GM19397 (cell line): Measurements from ENCODE around the gene RBM15B.

ENCODE experiments used
- ATAC-seq: cut with Tn5 transposase; IDR thresholded peaks from one replicate; pipeline ENCODE4 v1.9.1; 2021; ENCODE audit warnings: mild to moderate bottlenecking, moderate library complexity; ENCODE audit not compliant: unreplicated experiment

RBM15B gene

DNA sequence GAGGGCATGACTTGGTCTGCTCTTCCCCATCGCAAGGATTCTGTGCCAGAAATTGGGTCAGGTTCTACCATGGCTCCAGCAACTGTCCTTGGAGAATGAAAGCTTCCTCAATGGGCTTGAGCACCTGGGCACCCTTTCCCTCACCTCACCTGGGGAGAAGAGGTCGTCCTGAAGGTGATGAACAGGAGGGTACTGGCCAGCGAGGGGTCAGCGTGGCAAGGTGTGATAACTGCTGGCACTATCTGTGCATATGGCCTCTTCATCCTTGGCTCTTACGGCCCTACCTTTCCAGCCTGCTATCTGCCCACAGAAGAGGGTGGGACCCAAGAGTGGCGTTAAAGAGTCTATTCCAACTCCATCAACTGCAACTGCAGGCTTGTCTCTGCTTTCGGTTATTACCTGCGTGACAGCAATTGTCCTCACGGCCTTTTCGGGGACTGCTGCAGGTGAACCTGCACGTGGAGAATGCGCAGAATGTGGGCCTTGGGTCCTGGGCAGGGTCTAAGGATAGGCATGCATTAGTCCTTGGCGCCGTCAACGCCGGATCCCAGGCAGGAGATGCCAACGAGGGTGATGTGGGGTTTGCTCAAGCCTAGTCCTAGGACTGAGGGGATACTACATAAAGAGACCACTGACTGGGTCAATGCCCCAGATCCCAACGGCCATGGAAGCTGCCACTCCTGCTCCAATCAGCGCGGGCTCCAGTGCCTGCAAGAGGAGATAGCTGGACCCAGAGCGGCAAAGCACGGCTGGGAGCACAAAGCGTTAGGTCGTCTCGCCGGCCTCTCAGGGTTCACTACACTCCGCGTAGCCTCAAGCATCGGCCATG lies 625 bp upstream of the RBM15B start:
- no peak for ATAC-seq

- peak; percentile 14 for ATAC-seq
These were observed 675 bp downstream of the RBM15B start for GRCh38 chr3:51391566-51392354.

GRCh38 chr3:51392355-51393133 lies 1.5 kb downstream of the RBM15B start:
- no peak for ATAC-seq

GRCh38 chr3:51393134-51393495 lies 2.0 kb downstream of the RBM15B start:
- ATAC-seq = no peak

DNA sequence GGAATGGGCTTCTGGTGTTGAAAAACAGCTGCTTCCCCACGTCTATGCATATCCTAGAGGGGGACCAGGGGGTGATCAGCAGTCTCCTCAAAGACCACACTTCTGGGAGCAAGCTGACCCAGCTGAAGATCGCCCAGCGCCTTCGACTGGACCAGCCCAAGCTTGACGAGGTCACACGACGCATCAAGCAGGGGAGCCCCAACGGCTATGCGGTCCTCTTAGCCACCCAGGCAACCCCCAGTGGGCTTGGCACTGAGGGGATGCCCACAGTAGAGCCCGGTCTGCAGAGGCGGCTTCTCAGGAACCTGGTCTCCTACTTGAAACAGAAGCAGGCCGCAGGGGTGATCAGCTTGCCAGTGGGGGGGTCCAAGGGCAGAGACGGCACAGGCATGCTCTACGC lies 2.5 kb downstream of the RBM15B start:
- no peak for ATAC-seq

GRCh38 chr3:51394541-51394940 lies 3.5 kb downstream of the RBM15B start:
- ATAC-seq = no peak

- ATAC-seq = no peak
These were observed 4.6 kb downstream of the RBM15B start for GRCh38 chr3:51395493-51396213.

- no peak for ATAC-seq
These were observed 5.3 kb downstream of the RBM15B start for GRCh38 chr3:51396401-51396800.

DNA sequence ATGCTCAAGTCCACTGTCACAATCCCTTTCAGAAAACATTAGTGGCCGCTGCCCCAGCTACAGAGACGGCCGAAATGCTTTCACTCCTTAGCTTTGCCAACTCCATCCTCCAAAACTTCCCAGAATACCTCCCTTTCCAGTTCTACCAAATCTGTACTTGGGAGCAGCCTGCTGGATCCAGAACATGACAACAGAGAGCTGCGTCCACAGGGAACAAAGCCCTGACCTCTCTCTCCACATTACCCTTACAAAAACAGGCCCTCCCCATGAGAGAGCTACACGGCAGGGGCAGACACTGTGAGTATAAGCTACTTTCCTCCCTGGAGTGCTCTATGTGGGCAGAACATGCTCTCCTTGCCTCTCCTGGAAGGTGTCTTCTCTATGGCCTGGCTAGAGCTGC lies 6.3 kb downstream of the RBM15B start:
- no peak for ATAC-seq

- no peak for ATAC-seq
These were observed 7.7 kb downstream of the RBM15B start for GRCh38 chr3:51398595-51399310.

- ATAC-seq = no peak
These were observed 9.1 kb downstream of the RBM15B start for GRCh38 chr3:51400166-51400565.

GRCh38 chr3:51401735-51402134 lies 10.7 kb downstream of the RBM15B start:
- no peak for ATAC-seq

DNA sequence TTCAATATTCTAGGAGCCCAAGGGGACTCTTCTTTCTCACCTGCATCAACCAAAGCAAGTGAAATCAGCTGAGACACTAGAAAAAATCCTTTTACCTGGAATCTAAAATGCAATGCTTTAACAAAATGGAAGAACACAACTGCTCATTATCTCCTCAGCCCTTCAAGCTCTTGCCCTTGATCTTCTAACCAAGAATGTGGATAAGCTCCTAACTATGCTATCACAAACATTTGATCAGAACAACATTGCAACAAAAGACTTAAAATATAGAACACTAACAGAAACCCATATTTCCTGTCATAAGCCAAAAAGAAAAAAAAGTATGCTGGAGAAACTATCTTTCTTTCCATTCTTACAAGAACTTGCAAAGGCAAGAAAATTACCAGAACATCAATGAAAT lies 12.6 kb downstream of the RBM15B start:
- ATAC-seq = no peak

- ATAC-seq = no peak
These were observed 16.9 kb downstream of the RBM15B start for GRCh38 chr3:51408021-51408420.

DNA sequence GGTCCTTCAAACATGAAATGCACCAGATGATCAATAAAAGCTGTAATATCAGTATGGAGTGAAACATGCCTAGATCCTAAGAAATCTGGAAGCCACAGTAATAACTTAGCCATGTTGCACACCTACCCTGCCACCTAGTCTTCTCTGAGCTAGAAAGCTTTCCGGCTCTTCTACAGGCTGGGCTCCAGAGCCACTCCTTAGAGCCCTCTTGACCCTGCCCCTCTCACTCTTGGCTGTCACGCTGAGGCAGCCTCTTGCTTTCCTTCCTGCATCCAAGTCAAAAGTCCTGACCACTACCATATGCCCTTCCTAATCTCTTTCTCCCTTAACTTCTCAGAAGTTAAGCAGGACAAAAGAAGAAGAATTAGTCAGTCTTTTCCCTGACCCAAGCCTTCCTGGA lies 17.7 kb downstream of the RBM15B start:
- ATAC-seq = no peak

DNA sequence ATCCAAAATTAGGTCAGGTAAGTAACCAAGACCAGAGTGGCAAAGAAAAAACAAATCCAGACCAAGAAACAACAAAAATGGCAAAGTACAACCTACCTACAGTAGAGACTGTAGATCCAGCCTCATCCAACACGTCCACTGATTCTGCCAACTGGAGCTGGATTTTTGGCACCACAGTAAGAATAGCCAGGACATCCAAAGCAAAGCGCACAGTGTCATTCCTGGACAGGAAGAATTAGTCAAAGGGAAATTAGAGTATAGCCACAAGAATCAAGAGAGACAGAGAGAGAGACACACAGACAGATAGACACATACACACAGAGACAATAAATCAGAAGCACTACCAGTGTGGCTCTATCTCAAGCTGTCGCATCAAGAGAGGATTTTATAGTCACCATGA lies 31.1 kb downstream of the RBM15B start:
- ATAC-seq = no peak

DNA sequence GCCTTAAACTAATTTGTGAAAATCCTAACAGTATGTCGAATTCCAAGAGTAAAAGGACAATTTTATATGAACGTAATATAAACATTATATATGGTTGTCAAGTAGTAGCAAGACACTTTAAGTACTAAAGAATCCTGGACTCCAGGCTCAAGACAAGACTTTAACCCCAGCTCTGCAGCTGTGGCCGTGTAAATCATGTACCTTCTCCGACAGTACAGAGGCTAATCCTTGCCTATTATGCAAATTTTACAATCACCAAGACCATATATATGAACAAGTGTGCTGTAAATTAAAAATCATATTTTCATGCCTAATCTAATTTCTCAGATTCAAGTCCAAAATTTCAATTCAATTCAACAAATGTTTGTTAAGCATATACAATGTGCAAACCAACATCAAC lies 35.8 kb downstream of the RBM15B start:
- ATAC-seq = no peak

DNA sequence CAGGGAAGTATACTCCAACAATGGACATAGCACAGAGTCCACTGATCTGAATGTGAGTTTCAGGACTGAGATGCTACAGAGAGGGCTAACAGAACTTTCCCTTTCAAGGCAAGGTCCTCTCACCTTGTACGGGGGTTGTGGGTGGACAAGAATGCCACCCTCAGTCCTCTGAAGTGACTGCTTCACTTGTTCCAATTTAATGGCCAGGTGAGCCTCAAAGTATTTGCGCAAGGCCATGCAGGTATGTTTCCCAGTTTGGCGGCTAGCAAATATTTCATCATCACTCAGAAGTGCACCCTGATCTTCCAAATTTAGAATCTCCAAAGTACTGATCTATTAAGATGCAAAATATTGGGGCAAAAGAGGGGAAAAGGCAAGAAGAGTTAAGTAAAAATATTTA lies 38.1 kb downstream of the RBM15B start:
- ATAC-seq = no peak

- ATAC-seq = no peak
These were observed 43.0 kb downstream of the RBM15B start for GRCh38 chr3:51434110-51434509.

- no peak for ATAC-seq
These were observed 43.8 kb downstream of the RBM15B start for GRCh38 chr3:51434746-51435327.
